SK-N-SH (cell line): ENCODE results near the gene IGF2BP3. TPM values are rescaled to one million over a fixed set of nuclear protein-coding genes. Genes with fewer than 3 reads are reported as not detected.

Experiments
- CTCF ChIA-PET: fragments of 300-600, 350-600 bp; formaldehyde crosslinking; extraction: SDS; loops from one replicate; lab custom pipeline; 2021; lab: Yijun Ruan, JAX
- POLR2A ChIA-PET: fragments of 350-600 bp; sonication (Branson Sonifier 250); formaldehyde crosslinking; extraction: SDS; loops from one replicate; lab custom pipeline; 2020; ENCODE audit warnings: antibody characterized with exemption, inconsistent platforms; lab: Yijun Ruan, JAX
- DNase-seq: peaks from one replicate; pipeline ENCODE4 v3.0.0; 2012
- H2AFZ ChIP-seq: fragments of 200-600 bp; sonication (generic); 2 replicates; pipeline ENCODE4 v1.8.1; 2016; ENCODE audit warnings: antibody characterized with exemption, mild to moderate bottlenecking, low read depth
- H3F3A ChIP-seq: fragments of 200-600 bp; sonication (generic); replicated peaks from 2 replicates; pipeline ENCODE3; 2016; ENCODE audit warnings: antibody characterized with exemption, mild to moderate bottlenecking; ENCODE audit not compliant: insufficient read depth
- H3K27ac ChIP-seq, 2 experiments: fragments of 200-500 bp in 1 of 2; fragments of 200-600 bp in 1 of 2; sonication (Bioruptor generic) in 1 of 2; sonication (generic), shearing (Covaris generic) in 1 of 2; 2 replicates each; pipeline versions ENCODE4 v1.5.1 to v1.6.1; 2014 to 2016; ENCODE audit warnings: low read depth in 2 of 2, inconsistent platforms in 1 of 2, low read length in 1 of 2, mild to moderate bottlenecking in 1 of 2, mixed read lengths in 1 of 2
- H3K27me3 ChIP-seq: fragments of 200-600 bp; sonication (generic), shearing (Covaris generic); 2 replicates; pipeline ENCODE4 v1.6.1; 2016; ENCODE audit warnings: mixed run types; ENCODE audit not compliant: insufficient read depth
- H3K36me3 ChIP-seq, 2 experiments: fragments of 200-500 bp in 1 of 2; fragments of 200-600 bp in 1 of 2; sonication (Bioruptor generic) in 1 of 2; sonication (generic) in 1 of 2; replicated peaks in 1 of 2; 2 replicates each; pipeline versions ENCODE3 to v1.5.1; 2014 to 2016; ENCODE audit warnings: low read length in 1 of 2, mild to moderate bottlenecking in 1 of 2; ENCODE audit not compliant: insufficient read depth in 2 of 2, control insufficient read depth in 1 of 2
- H3K4me1 ChIP-seq, 2 experiments: fragments of 200-500 bp in 1 of 2; fragments of 200-600 bp in 1 of 2; sonication (Bioruptor generic) in 1 of 2; sonication (generic), shearing (Covaris generic) in 1 of 2; 2 replicates each; pipeline versions ENCODE4 v1.5.1 to v1.6.1; 2014 to 2016; ENCODE audit warnings: low read depth in 1 of 2, low read length in 1 of 2, mixed run types in 1 of 2; ENCODE audit not compliant: insufficient read depth in 2 of 2, control insufficient read depth in 1 of 2
- H3K4me2 ChIP-seq: fragments of 200-600 bp; sonication (generic), shearing (Covaris generic); 2 replicates; pipeline ENCODE4 v1.6.1; 2017; ENCODE audit warnings: mixed run types
- H3K4me3 ChIP-seq, 2 experiments: fragments of 200-500 bp in 1 of 2; fragments of 200-600 bp in 1 of 2; sonication (Bioruptor generic) in 1 of 2; sonication (generic), shearing (Covaris generic) in 1 of 2; 2 replicates each; pipeline versions ENCODE4 v1.5.1 to v1.8.1; 2014 to 2016; ENCODE audit warnings: low read depth in 2 of 2, inconsistent platforms in 1 of 2, low read length in 1 of 2, mild to moderate bottlenecking in 1 of 2, mixed read lengths in 1 of 2, moderate library complexity in 1 of 2
- H3K79me2 ChIP-seq: fragments of 200-600 bp; sonication (generic); 2 replicates; pipeline ENCODE4 v1.8.1; 2017; ENCODE audit warnings: mild to moderate bottlenecking; ENCODE audit not compliant: insufficient read depth
- H3K9ac ChIP-seq: fragments of 200-600 bp; sonication (generic); 2 replicates; pipeline ENCODE4 v1.6.1; 2017; ENCODE audit warnings: mixed run types
- H3K9me2 ChIP-seq: fragments of 200-600 bp; sonication (generic); 2 replicates; pipeline ENCODE4 v1.6.1; 2017; ENCODE audit warnings: mixed run types
- H3K9me3 ChIP-seq: fragments of 200-600 bp; sonication (generic); 2 replicates; pipeline ENCODE4 v1.6.1; 2017; ENCODE audit warnings: mixed run types, mild to moderate bottlenecking, moderate library complexity
- H4K20me1 ChIP-seq: fragments of 200-600 bp; sonication (generic); 2 replicates; pipeline ENCODE4 v1.6.1; 2017; ENCODE audit warnings: mild to moderate bottlenecking, mixed run types; ENCODE audit not compliant: insufficient read depth
- CHD2 ChIP-seq: fragments of 150-350 bp; IDR thresholded peaks from 2 replicates; pipeline ENCODE4 v1.6.1; 2018; ENCODE audit warnings: low read length; ENCODE audit not compliant: partially characterized antibody
- ELF1 ChIP-seq: IDR thresholded peaks from 2 replicates; pipeline ENCODE4 v1.4.0; 2012
- FOSL2 ChIP-seq: IDR thresholded peaks from 2 replicates; pipeline ENCODE4 v1.4.0; 2012; ENCODE audit warnings: low read depth, mild to moderate bottlenecking, moderate library complexity, borderline replicate concordance
- FOXJ3 ChIP-seq: sonication (generic); formaldehyde crosslinking; IDR thresholded peaks from 2 replicates; pipeline ENCODE4 v1.5.1; 2020; ENCODE audit warnings: mild to moderate bottlenecking, missing genetic modification reagents
- FOXM1 ChIP-seq: IDR thresholded peaks from 2 replicates; pipeline ENCODE4 v1.4.0; 2012; ENCODE audit warnings: low read depth, mild to moderate bottlenecking
- GABPA ChIP-seq: IDR thresholded peaks from 2 replicates; pipeline ENCODE4 v1.4.0; 2012; ENCODE audit warnings: low read depth, mild to moderate bottlenecking
- JUND ChIP-seq: IDR thresholded peaks from 2 replicates; pipeline ENCODE4 v1.4.0; 2012
- MAX ChIP-seq: IDR thresholded peaks from 2 replicates; pipeline ENCODE4 v1.4.0; 2012; ENCODE audit warnings: low read depth
- MXI1 ChIP-seq: IDR thresholded peaks from 2 replicates; pipeline ENCODE4 v1.6.1; 2012; ENCODE audit warnings: mild to moderate bottlenecking, low read depth, low read length, improper control_type of control experiment
- NFIC ChIP-seq: IDR thresholded peaks from 2 replicates; pipeline ENCODE4 v1.4.0; 2012; ENCODE audit warnings: borderline replicate concordance
- POLR2AphosphoS5 ChIP-seq: IDR thresholded peaks from 2 replicates; pipeline ENCODE4 v1.6.1; 2012; ENCODE audit warnings: low read depth, low read length
- RXRA ChIP-seq: IDR thresholded peaks from 2 replicates; pipeline ENCODE4 v1.4.0; 2012; ENCODE audit warnings: low read depth, mild to moderate bottlenecking, borderline replicate concordance
- TCF12 ChIP-seq: IDR thresholded peaks from 2 replicates; pipeline ENCODE4 v1.4.0; 2012
- WGBS: methylation state at CpG from one replicate; pipeline ENCODE4 v1.1.6; 2017; ENCODE audit warnings: low lambda C conversion rate; 5-methylcytosine and 5-hydroxymethylcytosine counted together
- polyA plus RNA-seq, 3 experiments: library from polyadenylated mRNA; depleted of rRNA; stranded (reverse); fragments of >200 nt; gene quantifications; 2 replicates each; pipeline ENCODE4 v1.2.3, GENCODE V29; 2012
- TF ChIP-seq, protein P1 (sequence below): IDR thresholded peaks from 2 replicates; pipeline ENCODE4 v1.6.1; 2012; ENCODE audit warnings: mild to moderate bottlenecking, low read depth, low read length, moderate library complexity
- TF ChIP-seq, protein P2 (sequence below): IDR thresholded peaks from 2 replicates; pipeline ENCODE4; 2012
- TF ChIP-seq, protein P3 (sequence below): fragments of 150-350 bp; IDR thresholded peaks from 2 replicates; pipeline ENCODE4 v1.6.1; 2017; ENCODE audit warnings: antibody characterized with exemption, low read length, low read depth, borderline replicate concordance

IGF2BP3 gene
- polyA plus RNA-seq, 1 of the 3 experiments (the other 2 are of a cell fraction): 34.4 TPM

GRCh38 chr7:23275912-23276311, 194.4 kb downstream of the IGF2BP3 start:
- Histone ChIP-seq H3K4me2 (no peak overlapping the region), H3K79me2 (no peaks in the 10 kb centered on the region), H3K36me3 (no peaks in the 10 kb centered on the region), H4K20me1 (no peaks in the 10 kb centered on the region), H3K4me3 (no peak overlapping the region), H3K9ac (no peak overlapping the region), H3F3A (no peaks in the 10 kb centered on the region), H2AFZ (no peak overlapping the region), H3K27me3 (no peaks in the 10 kb centered on the region), H3K27ac (no peak overlapping the region), H3K9me3 (no peaks in the 10 kb centered on the region), H3K9me2 (no peaks in the 10 kb centered on the region), H3K4me1 (peaks cover 5 to 9% of the 10 kb centered on the region in 2 experiments)
- ChIA-PET POLR2A (no interaction called here), CTCF (interaction anchor here (0.8 to 18.9 kb wide), 29 partner anchors 13 to 271 kb away, joined by 3 to 359 read pairs (median 5); partner anchors contain the start of genes GPNMB, MALSU1 and NUP42)
- DNase-seq: no peak
- TF ChIP-seq, protein P1, sequence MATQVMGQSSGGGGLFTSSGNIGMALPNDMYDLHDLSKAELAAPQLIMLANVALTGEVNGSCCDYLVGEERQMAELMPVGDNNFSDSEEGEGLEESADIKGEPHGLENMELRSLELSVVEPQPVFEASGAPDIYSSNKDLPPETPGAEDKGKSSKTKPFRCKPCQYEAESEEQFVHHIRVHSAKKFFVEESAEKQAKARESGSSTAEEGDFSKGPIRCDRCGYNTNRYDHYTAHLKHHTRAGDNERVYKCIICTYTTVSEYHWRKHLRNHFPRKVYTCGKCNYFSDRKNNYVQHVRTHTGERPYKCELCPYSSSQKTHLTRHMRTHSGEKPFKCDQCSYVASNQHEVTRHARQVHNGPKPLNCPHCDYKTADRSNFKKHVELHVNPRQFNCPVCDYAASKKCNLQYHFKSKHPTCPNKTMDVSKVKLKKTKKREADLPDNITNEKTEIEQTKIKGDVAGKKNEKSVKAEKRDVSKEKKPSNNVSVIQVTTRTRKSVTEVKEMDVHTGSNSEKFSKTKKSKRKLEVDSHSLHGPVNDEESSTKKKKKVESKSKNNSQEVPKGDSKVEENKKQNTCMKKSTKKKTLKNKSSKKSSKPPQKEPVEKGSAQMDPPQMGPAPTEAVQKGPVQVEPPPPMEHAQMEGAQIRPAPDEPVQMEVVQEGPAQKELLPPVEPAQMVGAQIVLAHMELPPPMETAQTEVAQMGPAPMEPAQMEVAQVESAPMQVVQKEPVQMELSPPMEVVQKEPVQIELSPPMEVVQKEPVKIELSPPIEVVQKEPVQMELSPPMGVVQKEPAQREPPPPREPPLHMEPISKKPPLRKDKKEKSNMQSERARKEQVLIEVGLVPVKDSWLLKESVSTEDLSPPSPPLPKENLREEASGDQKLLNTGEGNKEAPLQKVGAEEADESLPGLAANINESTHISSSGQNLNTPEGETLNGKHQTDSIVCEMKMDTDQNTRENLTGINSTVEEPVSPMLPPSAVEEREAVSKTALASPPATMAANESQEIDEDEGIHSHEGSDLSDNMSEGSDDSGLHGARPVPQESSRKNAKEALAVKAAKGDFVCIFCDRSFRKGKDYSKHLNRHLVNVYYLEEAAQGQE: no peak
- TF ChIP-seq TCF12 (no peak), RXRA (no peak), FOXM1 (no peak), JUND (no peak), MXI1 (no peak), GABPA (no peak), FOXJ3 (CRISPR knock-in tag) (no peak)
- TF ChIP-seq, protein P2, sequence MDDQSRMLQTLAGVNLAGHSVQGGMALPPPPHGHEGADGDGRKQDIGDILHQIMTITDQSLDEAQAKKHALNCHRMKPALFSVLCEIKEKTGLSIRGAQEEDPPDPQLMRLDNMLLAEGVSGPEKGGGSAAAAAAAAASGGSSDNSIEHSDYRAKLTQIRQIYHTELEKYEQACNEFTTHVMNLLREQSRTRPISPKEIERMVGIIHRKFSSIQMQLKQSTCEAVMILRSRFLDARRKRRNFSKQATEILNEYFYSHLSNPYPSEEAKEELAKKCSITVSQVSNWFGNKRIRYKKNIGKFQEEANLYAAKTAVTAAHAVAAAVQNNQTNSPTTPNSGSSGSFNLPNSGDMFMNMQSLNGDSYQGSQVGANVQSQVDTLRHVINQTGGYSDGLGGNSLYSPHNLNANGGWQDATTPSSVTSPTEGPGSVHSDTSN: no peak
- 89% methylated on average over 5 of the region's 5 CpGs for WGBS

DNA sequence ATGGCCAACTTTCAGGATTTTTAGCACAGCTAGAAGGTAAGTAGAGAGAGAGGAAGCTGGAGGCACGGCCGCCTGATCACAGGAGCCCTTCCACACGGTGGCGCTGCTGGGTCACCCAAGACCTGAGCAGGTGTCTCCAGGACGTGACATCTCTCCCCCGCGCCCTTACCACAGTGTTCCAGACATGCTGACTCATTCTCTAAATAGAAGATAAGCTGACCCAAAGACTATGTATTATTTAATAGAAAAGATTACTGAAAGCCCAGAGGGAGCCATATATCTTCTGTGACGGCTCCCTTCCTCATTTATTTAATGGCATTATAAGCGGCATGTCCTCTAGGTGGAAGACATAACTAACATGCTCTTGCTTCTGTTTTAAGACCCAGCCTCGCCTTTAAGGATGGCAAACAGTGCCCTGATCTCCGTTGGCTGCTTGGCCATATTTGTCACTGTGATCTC, 197.1 kb downstream of the IGF2BP3 start:
- Histone ChIP-seq H3K27ac (peak overlapping the region in 1 of 2 experiments; percentile 30; a peak in 2 of 4 replicates), H3K27me3 (no peaks in the 10 kb centered on the region), H3K9me3 (no peaks in the 10 kb centered on the region), H3K9me2 (no peaks in the 10 kb centered on the region), H3F3A (no peaks in the 10 kb centered on the region), H3K79me2 (no peaks in the 10 kb centered on the region), H3K36me3 (no peaks in the 10 kb centered on the region), H3K4me1 (peaks cover 5 to 9% of the 10 kb centered on the region in 2 experiments), H4K20me1 (no peaks in the 10 kb centered on the region), H2AFZ (peak overlapping the region; percentile 32; the same call in 1 of the 2 replicates), H3K9ac (no peak overlapping the region), H3K4me2 (peak overlapping the region; percentile 41), H3K4me3 (peak overlapping the region; percentile 7 to 25)
- CTCF ChIA-PET: interaction anchor here (0.5 to 23.9 kb wide), 93 partner anchors 5 to 944 kb away, joined by 3 to 359 read pairs (median 4); partner anchors contain the start of genes GPNMB, IGF2BP3, MALSU1 and NUP42
- WGBS: 5% methylated on average over 11 of the region's 11 CpGs
- POLR2A ChIA-PET: interaction anchor here (1.2 to 1.7 kb wide), 2 partner anchors 89 to 217 kb away, joined by 4 to 6 read pairs; no protein-coding TSS in a partner anchor
- DNase-seq: peak; percentile 80
- no peak; the same call in 1 of the 2 replicates for TF ChIP-seq RXRA
- no peak for TF ChIP-seq ELF1
- TF ChIP-seq, protein P1: no peak
- peak; percentile 28; the same call in 1 of the 2 replicates for TF ChIP-seq MAX
- TF ChIP-seq TCF12: peak; percentile 66
- TF ChIP-seq CHD2: peak; percentile 68
- TF ChIP-seq NFIC: peak; percentile 3; the same call in 1 of the 2 replicates
- TF ChIP-seq POLR2AphosphoS5: peak; percentile 38; the same call in 1 of the 2 replicates
- TF ChIP-seq, protein P3, sequence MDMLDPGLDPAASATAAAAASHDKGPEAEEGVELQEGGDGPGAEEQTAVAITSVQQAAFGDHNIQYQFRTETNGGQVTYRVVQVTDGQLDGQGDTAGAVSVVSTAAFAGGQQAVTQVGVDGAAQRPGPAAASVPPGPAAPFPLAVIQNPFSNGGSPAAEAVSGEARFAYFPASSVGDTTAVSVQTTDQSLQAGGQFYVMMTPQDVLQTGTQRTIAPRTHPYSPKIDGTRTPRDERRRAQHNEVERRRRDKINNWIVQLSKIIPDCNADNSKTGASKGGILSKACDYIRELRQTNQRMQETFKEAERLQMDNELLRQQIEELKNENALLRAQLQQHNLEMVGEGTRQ: no peak
- peak; percentile 66; the same call in 1 of the 2 replicates for TF ChIP-seq MXI1
- TF ChIP-seq FOSL2: peak; percentile 55; the same call in 1 of the 2 replicates
